CD8-positive, alpha-beta memory T cell (primary cell): ENCODE measurements around the gene ORAI1. TPM values are rescaled to one million over a fixed set of nuclear protein-coding genes. Genes with fewer than 3 reads are reported as not detected.

ENCODE experiments used
- CTCF ChIA-PET: fragments of 350-600 bp; sonication (Branson Sonifier 250); formaldehyde crosslinking; loops from one replicate; lab custom pipeline; 2021; ENCODE audit warnings: antibody characterized with exemption; lab: Charles Lee
- POLR2A ChIA-PET: fragments of 350-600 bp; sonication (Branson Sonifier 250); formaldehyde crosslinking; loops from one replicate; lab custom pipeline; 2021; ENCODE audit warnings: antibody characterized with exemption; lab: Charles Lee
- DNase-seq, 5 donors: peaks; one replicate each; pipeline versions ENCODE4 v3.0.0 to v3.0.0-alpha.2; 2020 to 2022; ENCODE audit warnings: mixed read lengths in 1 of 5
- H3K27ac ChIP-seq: one replicate; pipeline ENCODE4 v1.7.0; 2013; ENCODE audit warnings: low read depth, mild to moderate bottlenecking, low read length, moderate library complexity
- H3K27me3 ChIP-seq: 2 replicates; pipeline ENCODE4 v1.7.0; 2013; ENCODE audit warnings: low read length, mild to moderate bottlenecking; ENCODE audit not compliant: insufficient read depth, poor library complexity, severe bottlenecking
- H3K36me3 ChIP-seq: 2 replicates; pipeline ENCODE4 v1.7.0; 2013; ENCODE audit warnings: mild to moderate bottlenecking, low read length, moderate library complexity; ENCODE audit not compliant: insufficient read depth
- H3K4me1 ChIP-seq: 2 replicates; pipeline ENCODE4 v1.7.0; 2013; ENCODE audit warnings: mild to moderate bottlenecking, low read length, moderate library complexity; ENCODE audit not compliant: insufficient read depth
- H3K4me3 ChIP-seq: 2 replicates; pipeline ENCODE4 v1.7.0; 2013; ENCODE audit warnings: mild to moderate bottlenecking, low read length
- H3K9me3 ChIP-seq: 2 replicates; pipeline ENCODE4 v1.7.0; 2013; ENCODE audit warnings: mild to moderate bottlenecking, low read length
- H3K27ac Mint-ChIP-seq, 8 donors: one replicate each; pipeline ENCODE4 v1.8.0; 2020 to 2021; ENCODE audit warnings: mixed read lengths in 8 of 8, mild to moderate bottlenecking in 6 of 8, inconsistent platforms in 3 of 8, moderate library complexity in 3 of 8
- H3K27me3 Mint-ChIP-seq, 2 donors: one replicate each; pipeline ENCODE4 v1.8.0; 2020 to 2021; ENCODE audit warnings: mixed read lengths in 2 of 2, mild to moderate bottlenecking in 1 of 2, moderate library complexity in 1 of 2
- H3K36me3 Mint-ChIP-seq, 3 donors: one replicate each; pipeline ENCODE4 v1.8.0; 2020 to 2021; ENCODE audit warnings: mixed read lengths in 3 of 3, inconsistent platforms in 1 of 3, mild to moderate bottlenecking in 1 of 3
- H3K4me1 Mint-ChIP-seq, 3 donors: one replicate each; pipeline ENCODE4 v1.8.0; 2020 to 2021; ENCODE audit warnings: mixed read lengths in 3 of 3, inconsistent platforms in 1 of 3, mild to moderate bottlenecking in 1 of 3
- H3K4me3 Mint-ChIP-seq, 7 donors: one replicate each; pipeline ENCODE4 v1.8.0; 2020 to 2021; ENCODE audit warnings: mixed read lengths in 7 of 7, mild to moderate bottlenecking in 6 of 7, moderate library complexity in 4 of 7, inconsistent platforms in 2 of 7
- H3K9me3 Mint-ChIP-seq, 5 donors: one replicate each; pipeline ENCODE4 v1.8.0; 2020 to 2022; ENCODE audit warnings: mixed read lengths in 5 of 5, mild to moderate bottlenecking in 3 of 5, moderate library complexity in 2 of 5, inconsistent platforms in 1 of 5
- polyA plus RNA-seq: library from polyadenylated mRNA; unstranded; fragments of 300-500 nt; fragmentation: Illumina TruSeq; gene quantifications from one replicate; pipeline ENCODE4 v1.2.3, GENCODE V29; 2021
- total RNA-seq, 2 experiments: library from RNA; stranded (reverse); gene quantifications; one replicate each; pipeline ENCODE4 v1.2.3, GENCODE V29; 2021

The ORAI1 gene
- total and polyA plus RNA-seq, 3 experiments from 2014 or later = 61.9 to 237 (median 64.7) TPM

GRCh38 chr12:121649819-121650353, 23.6 kb downstream of the ORAI1 start:
- peaks cover 0 to 2% of the 10 kb centered on the region in 2 donors for H3K27me3 Mint-ChIP-seq
- DNase-seq = peak in 1 of 5 donors; percentile 69
- peak overlapping the region; percentile 44 to 92 (median 83) for H3K27ac Mint-ChIP-seq

GRCh38 chr12:121651320-121651719, 25.0 kb downstream of the ORAI1 start:
- DNase-seq = no peak
- H3K27ac Mint-ChIP-seq = peak overlapping the region in 4 of 8 donors; percentile 27 to 81 (median 66)
- peaks cover 3 to 46% (median 6%) of the 10 kb centered on the region in 3 donors for H3K36me3 Mint-ChIP-seq
- H3K27me3 Mint-ChIP-seq = peaks cover 0 to 2% of the 10 kb centered on the region in 2 donors
- no peaks in the 10 kb centered on the region for H3K9me3 Mint-ChIP-seq
- Histone ChIP-seq H3K27me3 (no peaks in the 10 kb centered on the region), H3K9me3 (no peaks in the 10 kb centered on the region), H3K4me3 (no peak overlapping the region), H3K4me1 (peaks cover 18% of the 10 kb centered on the region), H3K36me3 (no peaks in the 10 kb centered on the region), H3K27ac (no peak overlapping the region)
- H3K4me1 Mint-ChIP-seq = peaks cover 26 to 48% (median 46%) of the 10 kb centered on the region in 3 donors
- POLR2A ChIA-PET = interaction anchor here (0.6 to 1.0 kb wide), 2 partner anchors 25 to 72 kb away, joined by 3 to 6 read pairs; partner anchors contain the start of gene ORAI1
- CTCF ChIA-PET = interaction anchor here (2.5 kb wide), 1 partner anchor 20 kb away, joined by 11 read pairs; no protein-coding TSS in a partner anchor
- H3K4me3 Mint-ChIP-seq = no peak overlapping the region

More at GRCh38 chr12:121649819-121650353, 23.6 kb downstream of the ORAI1 start:
- Histone ChIP-seq H3K4me1 (peaks cover 18% of the 10 kb centered on the region), H3K9me3 (no peaks in the 10 kb centered on the region), H3K4me3 (no peak overlapping the region), H3K27ac (no peak overlapping the region), H3K36me3 (no peaks in the 10 kb centered on the region), H3K27me3 (no peaks in the 10 kb centered on the region)
- ChIA-PET CTCF (interaction anchor here (1.3 to 2.5 kb wide), 4 partner anchors 8 to 22 kb away, joined by 3 to 12 read pairs (median 7); no protein-coding TSS in a partner anchor), POLR2A (interaction anchor here (0.6 to 1.4 kb wide), 3 partner anchors 9 to 1572 kb away, joined by 3 to 5 read pairs (median 3); no protein-coding TSS in a partner anchor)
- Mint-ChIP-seq H3K9me3 (no peaks in the 10 kb centered on the region), H3K4me3 (peak overlapping the region; percentile 22 to 80 (median 61)), H3K4me1 (peaks cover 24 to 41% (median 41%) of the 10 kb centered on the region in 3 donors), H3K36me3 (peaks cover 3 to 45% (median 3%) of the 10 kb centered on the region in 3 donors)

DNA sequence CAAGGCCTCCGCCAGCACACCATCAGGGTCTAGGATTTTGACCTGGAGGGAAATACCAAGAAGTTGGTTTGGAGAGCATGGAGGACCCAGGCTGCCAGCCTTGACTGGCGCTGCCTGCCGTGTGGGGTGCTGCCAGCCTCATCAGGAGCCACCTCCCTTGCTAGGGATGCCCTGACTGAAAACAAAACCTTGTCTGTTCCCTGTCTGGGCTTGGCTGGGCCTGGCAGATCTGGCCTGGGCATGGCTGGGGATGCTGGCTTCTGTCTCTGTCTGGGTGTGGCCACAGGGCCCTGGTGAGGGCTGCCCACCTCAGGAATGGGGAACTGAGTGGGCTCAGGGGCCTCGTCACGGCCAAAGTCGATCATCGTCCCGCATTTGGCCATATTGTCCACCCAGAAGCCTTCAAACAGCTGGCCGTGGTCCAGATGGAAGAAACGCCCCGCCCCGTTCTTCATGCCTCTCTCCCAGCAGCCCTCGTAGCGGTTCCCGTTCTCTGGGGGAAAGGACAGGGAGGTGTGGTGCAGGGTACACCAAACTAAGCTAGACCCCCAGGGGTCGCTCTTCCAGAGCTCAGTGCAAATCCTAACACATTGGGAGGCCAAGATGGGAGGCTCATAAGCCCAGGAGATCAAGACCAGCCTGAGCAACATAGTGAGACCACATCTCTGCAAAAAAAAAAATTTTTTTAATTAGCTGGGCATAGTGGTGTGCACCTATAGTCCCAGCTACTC, 26.6 kb downstream of the ORAI1 start:
- Histone ChIP-seq H3K27me3 (no peaks in the 10 kb centered on the region), H3K4me1 (peaks cover 28% of the 10 kb centered on the region), H3K9me3 (no peaks in the 10 kb centered on the region), H3K27ac (no peak overlapping the region), H3K36me3 (no peaks in the 10 kb centered on the region), H3K4me3 (no peak overlapping the region)
- H3K4me1 Mint-ChIP-seq = peaks cover 34 to 58% (median 55%) of the 10 kb centered on the region in 3 donors
- H3K4me3 Mint-ChIP-seq = peak overlapping the region in 1 of 7 donors; percentile 3
- H3K36me3 Mint-ChIP-seq = peaks cover 3 to 38% (median 6%) of the 10 kb centered on the region in 3 donors
- H3K27me3 Mint-ChIP-seq = peaks cover 0 to 2% of the 10 kb centered on the region in 2 donors
- H3K9me3 Mint-ChIP-seq = no peaks in the 10 kb centered on the region
- POLR2A ChIA-PET = interaction anchor here (0.6 to 1.0 kb wide), 2 partner anchors 15 to 1418 kb away, joined by 3 read pairs; no protein-coding TSS in a partner anchor
- peak overlapping the region in 5 of 8 donors; percentile 12 to 86 (median 48) for H3K27ac Mint-ChIP-seq
- no peak for DNase-seq
- CTCF ChIA-PET = interaction anchor here (0.8 to 1.5 kb wide), 6 partner anchors 16 to 117 kb away, joined by 3 to 5 read pairs (median 3); no protein-coding TSS in a partner anchor

DNA sequence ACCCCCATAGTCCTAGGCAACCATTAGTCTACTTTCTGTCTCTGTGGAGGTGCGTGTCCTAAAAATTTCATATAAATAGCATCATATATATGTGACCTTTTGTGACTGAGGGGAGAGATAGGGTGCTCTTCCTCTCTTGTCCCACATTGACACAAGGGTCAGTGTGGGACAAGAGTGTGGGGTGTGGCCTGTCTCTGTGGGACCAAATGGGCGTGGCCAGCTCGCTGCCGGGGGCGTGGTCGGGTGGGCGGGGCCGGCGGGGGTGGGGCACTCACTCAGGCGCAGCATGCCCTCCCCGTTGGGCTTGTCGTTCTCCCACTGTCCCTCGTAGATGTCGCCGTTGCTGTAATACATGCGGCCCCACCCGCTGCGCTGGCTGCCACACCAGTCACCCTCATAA, 27.7 kb downstream of the ORAI1 start:
- H3K4me3 ChIP-seq = no peak overlapping the region
- H3K27ac ChIP-seq = no peak overlapping the region
- Mint-ChIP-seq H3K4me3 (no peak overlapping the region), H3K36me3 (peaks cover 2 to 33% (median 6%) of the 10 kb centered on the region in 3 donors), H3K4me1 (peaks cover 41 to 61% (median 61%) of the 10 kb centered on the region in 3 donors), H3K27ac (peak overlapping the region in 7 of 8 donors; percentile 36 to 89 (median 73)), H3K27me3 (peaks cover 0 to 7% of the 10 kb centered on the region in 2 donors), H3K9me3 (no peaks in the 10 kb centered on the region)
- no peak for DNase-seq
- ChIA-PET CTCF (no interaction called here), POLR2A (no interaction called here)
- H3K4me1 ChIP-seq = peaks cover 32% of the 10 kb centered on the region
- H3K27me3 ChIP-seq = no peaks in the 10 kb centered on the region
- no peaks in the 10 kb centered on the region for H3K9me3 ChIP-seq
- no peaks in the 10 kb centered on the region for H3K36me3 ChIP-seq

- H3K9me3 ChIP-seq = no peaks in the 10 kb centered on the region
- CTCF ChIA-PET = interaction anchor here (0.8 to 1.5 kb wide), 2 partner anchors 12 to 18 kb away, joined by 3 to 4 read pairs; no protein-coding TSS in a partner anchor
- H3K4me3 ChIP-seq = no peak overlapping the region
- no peak for DNase-seq
- no peaks in the 10 kb centered on the region for H3K36me3 ChIP-seq
- peaks cover 0 to 25% (median 3%) of the 10 kb centered on the region in 3 donors for H3K36me3 Mint-ChIP-seq
- H3K27ac Mint-ChIP-seq = peak overlapping the region in 3 of 8 donors; percentile 3 to 93 (median 69)
- H3K27ac ChIP-seq = no peak overlapping the region
- peaks cover 41% of the 10 kb centered on the region for H3K4me1 ChIP-seq
- no peaks in the 10 kb centered on the region for H3K9me3 Mint-ChIP-seq
- H3K4me1 Mint-ChIP-seq = peaks cover 44 to 65% (median 62%) of the 10 kb centered on the region in 3 donors
- no peaks in the 10 kb centered on the region for H3K27me3 ChIP-seq
- no peak overlapping the region for H3K4me3 Mint-ChIP-seq
- H3K27me3 Mint-ChIP-seq = peaks cover 0 to 9% of the 10 kb centered on the region in 2 donors
- POLR2A ChIA-PET = interaction anchor here (2.7 kb wide), 1 partner anchor 29 kb away, joined by 16 read pairs; the partner anchor contains the start of gene ORAI1
Observed at GRCh38 chr12:121656122-121656521, 29.8 kb downstream of the ORAI1 start.

GRCh38 chr12:121657305-121658008, 31.1 kb downstream of the ORAI1 start:
- Histone ChIP-seq H3K4me1 (peaks cover 54% of the 10 kb centered on the region), H3K27me3 (no peaks in the 10 kb centered on the region), H3K27ac (no peak overlapping the region), H3K9me3 (no peaks in the 10 kb centered on the region), H3K4me3 (no peak overlapping the region), H3K36me3 (no peaks in the 10 kb centered on the region)
- Mint-ChIP-seq H3K4me1 (peaks cover 53 to 79% (median 73%) of the 10 kb centered on the region in 3 donors), H3K9me3 (no peaks in the 10 kb centered on the region), H3K4me3 (peak overlapping the region; percentile 14 to 77 (median 66)), H3K27me3 (peaks cover 0 to 9% of the 10 kb centered on the region in 2 donors), H3K36me3 (peaks cover 0 to 19% (median 3%) of the 10 kb centered on the region in 3 donors), H3K27ac (peak overlapping the region; percentile 57 to 100 (median 96))
- ChIA-PET POLR2A (interaction anchor here (0.6 to 2.9 kb wide), 4 partner anchors 11 to 256 kb away, joined by 5 to 20 read pairs (median 10); partner anchors contain the start of gene ORAI1), CTCF (interaction anchor here (1.0 to 5.1 kb wide), 8 partner anchors 8 to 137 kb away, joined by 3 to 54 read pairs (median 4); partner anchors contain the start of gene MORN3)
- DNase-seq = no peak
